ENCODE results near the gene GNAT3. TPM values are rescaled to one million over a fixed set of nuclear protein-coding genes. Genes with fewer than 3 reads are reported as not detected.

The GNAT3 gene
- polyA plus RNA-seq, 6 donors from 2014 or later, result not detected

- ATAC-seq (ENCODE audit: low read depth in 2 of 2) (no peak), DNase-seq (no peak)
- Mint-ChIP-seq H3K9me3 (peaks cover 0 to 8% (median 0%) of the 10 kb centered on the region in 7 donors), H3K27me3 (no peaks in the 10 kb centered on the region), H3K4me1 (no peaks in the 10 kb centered on the region), H3K4me3 (no peak overlapping the region), H3K36me3 (no peaks in the 10 kb centered on the region), H3K27ac (no peak overlapping the region)
Measured at GRCh38 chr7:80444811-80445210, 67.1 kb downstream of the GNAT3 start.

- Mint-ChIP-seq H3K9me3 (peaks cover 0 to 8% (median 0%) of the 10 kb centered on the region in 7 donors), H3K27me3 (no peaks in the 10 kb centered on the region), H3K36me3 (no peaks in the 10 kb centered on the region), H3K4me1 (no peaks in the 10 kb centered on the region), H3K4me3 (no peak overlapping the region), H3K27ac (peak overlapping the region in 1 of 6 donors; percentile 16)
- ATAC-seq (ENCODE audit: low read depth in 2 of 2), result no peak
- no peak for DNase-seq
Measured at GRCh38 chr7:80443325-80443724, 68.5 kb downstream of the GNAT3 start.

- Mint-ChIP-seq H3K4me1 (no peaks in the 10 kb centered on the region), H3K36me3 (no peaks in the 10 kb centered on the region), H3K27me3 (no peaks in the 10 kb centered on the region), H3K9me3 (peaks cover 0 to 8% (median 0%) of the 10 kb centered on the region in 7 donors), H3K27ac (no peak overlapping the region), H3K4me3 (no peak overlapping the region)
- DNase-seq (no peak), ATAC-seq (ENCODE audit: low read depth in 2 of 2) (no peak)
Measured at GRCh38 chr7:80440883-80441282, 71.0 kb downstream of the GNAT3 start.

- H3K36me3 Mint-ChIP-seq, result no peaks in the 10 kb centered on the region
- ATAC-seq (ENCODE audit: low read depth in 2 of 2), result no peak
- no peaks in the 10 kb centered on the region for H3K27me3 Mint-ChIP-seq
- DNase-seq, result no peak
- peaks cover 0 to 8% (median 0%) of the 10 kb centered on the region in 7 donors for H3K9me3 Mint-ChIP-seq
- no peak overlapping the region for H3K4me3 Mint-ChIP-seq
- H3K4me1 Mint-ChIP-seq, result no peaks in the 10 kb centered on the region
- no peak overlapping the region for H3K27ac Mint-ChIP-seq
Measured at GRCh38 chr7:80439894-80440821, 71.7 kb downstream of the GNAT3 start.

- DNase-seq (no peak), ATAC-seq (ENCODE audit: low read depth in 2 of 2) (no peak)
- H3K27me3 Mint-ChIP-seq, result no peaks in the 10 kb centered on the region
- no peak overlapping the region for H3K4me3 Mint-ChIP-seq
- H3K36me3 Mint-ChIP-seq, result no peaks in the 10 kb centered on the region
- no peak overlapping the region for H3K27ac Mint-ChIP-seq
- H3K9me3 Mint-ChIP-seq, result peaks cover 0 to 9% (median 2%) of the 10 kb centered on the region in 7 donors
- H3K4me1 Mint-ChIP-seq, result no peaks in the 10 kb centered on the region
Measured at GRCh38 chr7:80435521-80435920, 76.3 kb downstream of the GNAT3 start.

- Mint-ChIP-seq H3K36me3 (no peaks in the 10 kb centered on the region), H3K4me1 (no peaks in the 10 kb centered on the region), H3K27ac (peak overlapping the region in 1 of 6 donors; percentile 52), H3K4me3 (no peak overlapping the region), H3K27me3 (no peaks in the 10 kb centered on the region), H3K9me3 (peaks cover 0 to 9% (median 2%) of the 10 kb centered on the region in 7 donors)
- ATAC-seq (ENCODE audit: low read depth in 2 of 2) (no peak), DNase-seq (no peak)
Measured at GRCh38 chr7:80434047-80434446, 77.8 kb downstream of the GNAT3 start.

- no peak overlapping the region for H3K27ac Mint-ChIP-seq
- ATAC-seq (ENCODE audit: low read depth in 2 of 2), result no peak
Measured at GRCh38 chr7:80432166-80432565, 79.7 kb downstream of the GNAT3 start.

GRCh38 chr7:80429181-80429580, 82.7 kb downstream of the GNAT3 start:
- ATAC-seq (ENCODE audit: low read depth in 2 of 2) (no peak), DNase-seq (no peak)
- H3K27me3 Mint-ChIP-seq, result no peaks in the 10 kb centered on the region
- H3K9me3 Mint-ChIP-seq, result peaks cover 0 to 4% (median 0%) of the 10 kb centered on the region in 7 donors
- no peaks in the 10 kb centered on the region for H3K4me1 Mint-ChIP-seq
- H3K27ac Mint-ChIP-seq, result no peak overlapping the region
- no peak overlapping the region for H3K4me3 Mint-ChIP-seq
- no peaks in the 10 kb centered on the region for H3K36me3 Mint-ChIP-seq

More at GRCh38 chr7:80432166-80432565, 79.7 kb downstream of the GNAT3 start:
- Mint-ChIP-seq H3K4me1 (no peaks in the 10 kb centered on the region), H3K4me3 (no peak overlapping the region), H3K36me3 (no peaks in the 10 kb centered on the region), H3K9me3 (peaks cover 0 to 9% (median 2%) of the 10 kb centered on the region in 7 donors), H3K27me3 (no peaks in the 10 kb centered on the region)
- DNase-seq, result no peak

GRCh38 chr7:80428161-80429054, 83.5 kb downstream of the GNAT3 start:
- Mint-ChIP-seq H3K4me3 (no peak overlapping the region), H3K9me3 (peaks cover 0 to 4% (median 0%) of the 10 kb centered on the region in 7 donors), H3K27ac (no peak overlapping the region), H3K36me3 (no peaks in the 10 kb centered on the region), H3K27me3 (no peaks in the 10 kb centered on the region), H3K4me1 (no peaks in the 10 kb centered on the region)
- DNase-seq (no peak), ATAC-seq (ENCODE audit: low read depth in 2 of 2) (no peak)

GRCh38 chr7:80427218-80427617, 84.6 kb downstream of the GNAT3 start:
- Mint-ChIP-seq H3K4me3 (no peak overlapping the region), H3K9me3 (no peaks in the 10 kb centered on the region), H3K27ac (no peak overlapping the region), H3K27me3 (no peaks in the 10 kb centered on the region), H3K4me1 (no peaks in the 10 kb centered on the region), H3K36me3 (no peaks in the 10 kb centered on the region)
- no peak for ATAC-seq (ENCODE audit: low read depth in 2 of 2)
- DNase-seq, result no peak

- ATAC-seq (ENCODE audit: low read depth in 2 of 2) (no peak), DNase-seq (no peak)
- Mint-ChIP-seq H3K27ac (no peak overlapping the region), H3K36me3 (no peaks in the 10 kb centered on the region), H3K4me3 (no peak overlapping the region), H3K4me1 (no peaks in the 10 kb centered on the region), H3K9me3 (peaks cover 0 to 2% (median 0%) of the 10 kb centered on the region in 7 donors), H3K27me3 (no peaks in the 10 kb centered on the region)
Measured at GRCh38 chr7:80420876-80421275, 91.0 kb downstream of the GNAT3 start.

- DNase-seq (no peak), ATAC-seq (ENCODE audit: low read depth in 2 of 2) (no peak)
- H3K27me3 Mint-ChIP-seq, result no peaks in the 10 kb centered on the region
- no peak overlapping the region for H3K4me3 Mint-ChIP-seq
- no peaks in the 10 kb centered on the region for H3K4me1 Mint-ChIP-seq
- H3K27ac Mint-ChIP-seq, result no peak overlapping the region
- H3K9me3 Mint-ChIP-seq, result peaks cover 0 to 2% (median 0%) of the 10 kb centered on the region in 7 donors
- H3K36me3 Mint-ChIP-seq, result no peaks in the 10 kb centered on the region
Measured at GRCh38 chr7:80417211-80417793, 94.6 kb downstream of the GNAT3 start.

- no peaks in the 10 kb centered on the region for H3K27me3 Mint-ChIP-seq
- no peaks in the 10 kb centered on the region for H3K9me3 Mint-ChIP-seq
- DNase-seq (no peak), ATAC-seq (ENCODE audit: low read depth in 2 of 2) (no peak)
- H3K4me3 Mint-ChIP-seq, result no peak overlapping the region
- no peak overlapping the region for H3K27ac Mint-ChIP-seq
- no peaks in the 10 kb centered on the region for H3K4me1 Mint-ChIP-seq
- no peaks in the 10 kb centered on the region for H3K36me3 Mint-ChIP-seq
Measured at GRCh38 chr7:80415522-80415921, 96.3 kb downstream of the GNAT3 start.
